H1 (cell line): ENCODE data around the gene MLC1. TPM values are rescaled to one million over a fixed set of nuclear protein-coding genes. Genes with fewer than 3 reads are reported as not detected.
A peak's percentile ranks its signal among the peaks of the same experiment; 100 is the strongest.

Experiments used
- CTCF ChIA-PET: fragments of 300-600 bp; sonication (Branson Sonifier 250); formaldehyde crosslinking; loops from one replicate; lab custom pipeline; 2021; ENCODE audit not compliant: partially characterized antibody; lab: Charles Lee
- POLR2A ChIA-PET: fragments of 300-600 bp; sonication (Branson Sonifier 250); formaldehyde crosslinking; loops from one replicate; lab custom pipeline; 2021; ENCODE audit warnings: inconsistent platforms; ENCODE audit not compliant: partially characterized antibody; lab: Charles Lee
- DNase-seq, 2 experiments: peaks; one replicate each; pipeline versions ENCODE4 v3.0.0 to v3.0.0-alpha.2; 2010 to 2022; ENCODE audit warnings: low spot score in 2 of 2, low read depth in 1 of 2, mixed read lengths in 1 of 2
- FAIRE-seq: peaks from 2 replicates; lab custom pipeline; 2011; peaks lifted over from hg19 to GRCh38; lab: Jason Lieb, UNC
- H2AFZ ChIP-seq: 2 replicates; pipeline ENCODE4 v1.8.1; 2012; ENCODE audit warnings: low read length, inconsistent platforms
- H2AK5ac ChIP-seq: 2 replicates; pipeline ENCODE4 v1.6.1; 2013; ENCODE audit warnings: low read depth, low read length
- H2BK120ac ChIP-seq: replicated peaks from 2 replicates; pipeline ENCODE3; 2013; ENCODE audit warnings: low read depth, low read length, inconsistent platforms
- H2BK12ac ChIP-seq: 2 replicates; pipeline ENCODE4 v1.6.1; 2013; ENCODE audit warnings: low read depth, low read length
- H2BK15ac ChIP-seq: 2 replicates; pipeline ENCODE4 v1.6.1; 2013; ENCODE audit warnings: low read length
- H2BK20ac ChIP-seq: 2 replicates; pipeline ENCODE4 v1.6.1; 2013; ENCODE audit warnings: low read length
- H2BK5ac ChIP-seq: 2 replicates; pipeline ENCODE4 v1.6.1; 2013; ENCODE audit warnings: low read depth, low read length
- H3K14ac ChIP-seq: 2 replicates; pipeline ENCODE4 v1.6.1; 2013; ENCODE audit warnings: inconsistent platforms; ENCODE audit not compliant: insufficient read length
- H3K18ac ChIP-seq: 2 replicates; pipeline ENCODE4 v1.6.1; 2013; ENCODE audit warnings: low read length; ENCODE audit errors: extremely low read depth
- H3K23ac ChIP-seq: 2 replicates; pipeline ENCODE4 v1.6.1; 2013; ENCODE audit warnings: inconsistent platforms; ENCODE audit not compliant: insufficient read length
- H3K23me2 ChIP-seq: 2 replicates; pipeline ENCODE4 v1.6.1; 2013; ENCODE audit warnings: low read depth, low read length
- H3K27ac ChIP-seq: 2 replicates; pipeline ENCODE4 v1.6.1; 2011; ENCODE audit warnings: low read depth, low read length, inconsistent platforms
- H3K27me3 ChIP-seq, 4 experiments: replicated peaks in 1 of 4; 1 replicate in 1 of 4; 2 replicates in 3 of 4; pipeline versions ENCODE4 v1.6.1 to v1.8.1; 2011 to 2013; ENCODE audit warnings: low read length in 3 of 4, mild to moderate bottlenecking in 3 of 4, inconsistent platforms in 2 of 4, mixed read lengths in 2 of 4, moderate library complexity in 1 of 4; ENCODE audit not compliant: control insufficient read depth in 3 of 4, insufficient read depth in 3 of 4; ENCODE audit errors: extremely low read depth in 1 of 4
- H3K36me3 ChIP-seq, 4 experiments: 2 replicates each; pipeline versions ENCODE4 v1.6.1 to v1.8.1; 2011 to 2013; ENCODE audit warnings: mild to moderate bottlenecking in 4 of 4, low read length in 3 of 4, moderate library complexity in 2 of 4, control low read depth in 1 of 4, inconsistent platforms in 1 of 4; ENCODE audit not compliant: insufficient read depth in 4 of 4, control insufficient read depth in 2 of 4
- H3K4ac ChIP-seq: replicated peaks from 2 replicates; pipeline ENCODE3; 2013; ENCODE audit warnings: low read length, low read depth, mixed read lengths, inconsistent platforms; ENCODE audit not compliant: insufficient read length
- H3K4me1 ChIP-seq, 4 experiments: replicated peaks in 1 of 4; 1 replicate in 1 of 4; 2 replicates in 3 of 4; pipeline versions ENCODE4 v1.6.1 to v1.8.1; 2011 to 2013; ENCODE audit warnings: low read length in 3 of 4, inconsistent platforms in 2 of 4, mixed read lengths in 1 of 4; ENCODE audit not compliant: insufficient read depth in 4 of 4, control insufficient read depth in 3 of 4
- H3K4me2 ChIP-seq, 2 experiments: 2 replicates each; pipeline versions ENCODE4 v1.6.1 to v1.8.1; 2011 to 2013; ENCODE audit warnings: low read depth in 2 of 2, low read length in 2 of 2, control low read depth in 1 of 2, inconsistent platforms in 1 of 2, mild to moderate bottlenecking in 1 of 2; ENCODE audit not compliant: insufficient read depth in 1 of 2
- H3K4me3 ChIP-seq, 4 experiments: fragments of 200-600, 300-600 bp in 1 of 4; sonication (generic), shearing (Covaris generic), sonication (Bioruptor Twin) in 1 of 4; 2 replicates each; pipeline versions ENCODE4 v1.5.1 to v1.8.1; 2011 to 2016; ENCODE audit warnings: low read length in 4 of 4, low read depth in 3 of 4, control low read depth in 2 of 4, inconsistent platforms in 2 of 4, mild to moderate bottlenecking in 2 of 4, mixed read lengths in 1 of 4, moderate library complexity in 1 of 4; ENCODE audit not compliant: insufficient read depth in 2 of 4; ENCODE audit errors: extremely low read depth in 1 of 4
- H3K56ac ChIP-seq: replicated peaks from 2 replicates; pipeline ENCODE3; 2013; ENCODE audit warnings: low read depth, mild to moderate bottlenecking, mixed read lengths, low read length, inconsistent platforms; ENCODE audit not compliant: insufficient read length
- H3K79me1 ChIP-seq: 2 replicates; pipeline ENCODE4 v1.6.1; 2013; ENCODE audit warnings: low read depth, low read length, control low read depth
- H3K79me2 ChIP-seq, 2 experiments: 2 replicates each; pipeline versions ENCODE4 v1.6.1 to v1.8.1; 2012 to 2013; ENCODE audit warnings: low read length in 2 of 2, mild to moderate bottlenecking in 2 of 2, inconsistent platforms in 1 of 2; ENCODE audit not compliant: insufficient read depth in 2 of 2, control insufficient read depth in 1 of 2
- H3K9ac ChIP-seq, 4 experiments: replicated peaks in 1 of 4; 1 replicate in 1 of 4; 2 replicates in 3 of 4; pipeline versions ENCODE4 v1.6.1 to v1.8.1; 2011 to 2013; ENCODE audit warnings: low read depth in 3 of 4, low read length in 3 of 4, control low read depth in 2 of 4, mild to moderate bottlenecking in 2 of 4, moderate library complexity in 2 of 4, inconsistent platforms in 1 of 4; ENCODE audit errors: extremely low read depth in 1 of 4
- H3K9me3 ChIP-seq, 2 experiments: 2 replicates each; pipeline versions ENCODE4 v1.6.1 to v1.8.1; 2012 to 2013; ENCODE audit warnings: mild to moderate bottlenecking in 2 of 2, moderate library complexity in 2 of 2, control low read depth in 1 of 2, inconsistent platforms in 1 of 2, low read depth in 1 of 2, low read length in 1 of 2, mixed read lengths in 1 of 2; ENCODE audit not compliant: insufficient read depth in 2 of 2
- H4K20me1 ChIP-seq, 2 experiments: replicated peaks in 1 of 2; 2 replicates each; pipeline versions ENCODE3 to v1.8.1; 2011 to 2013; ENCODE audit warnings: inconsistent platforms in 2 of 2, low read length in 2 of 2, mild to moderate bottlenecking in 1 of 2; ENCODE audit not compliant: insufficient read depth in 2 of 2, control insufficient read depth in 1 of 2
- H4K5ac ChIP-seq: 2 replicates; pipeline ENCODE4 v1.6.1; 2013; ENCODE audit warnings: low read length, low read depth, mixed read lengths, inconsistent platforms; ENCODE audit not compliant: insufficient read length
- H4K8ac ChIP-seq: 2 replicates; pipeline ENCODE4 v1.8.0; 2013; ENCODE audit warnings: mild to moderate bottlenecking, moderate library complexity, low read length, inconsistent platforms; ENCODE audit not compliant: insufficient read depth; ENCODE audit errors: extremely low read depth
- H4K91ac ChIP-seq: replicated peaks from 2 replicates; pipeline ENCODE3; 2013; ENCODE audit warnings: low read length, mixed read lengths, inconsistent platforms; ENCODE audit not compliant: insufficient read length
- MAFK ChIP-seq: IDR thresholded peaks from 2 replicates; pipeline ENCODE4 v1.6.1; 2012; ENCODE audit warnings: low read depth, mild to moderate bottlenecking, improper control_type of control experiment, low read length
- POLR2AphosphoS5 ChIP-seq: IDR thresholded peaks from 2 replicates; pipeline ENCODE4 v1.6.1; 2011; ENCODE audit warnings: low read depth, low read length
- SIX5 ChIP-seq: IDR thresholded peaks from 2 replicates; pipeline ENCODE4 v1.6.1; 2011; ENCODE audit warnings: mild to moderate bottlenecking, low read depth, low read length
- WGBS, 2 experiments: shearing (Covaris generic) in 1 of 2; methylation state at CpG; one replicate each; pipeline versions ENCODE4 v1.1.6 to v1.1.7; 2013 to 2015; ENCODE audit warnings: low lambda C conversion rate in 2 of 2, mixed read lengths in 2 of 2, inconsistent platforms in 1 of 2, low coverage in 1 of 2, missing lambda C conversion rate in 1 of 2; ENCODE audit not compliant: insufficient replicate concordance in 2 of 2, insufficient coverage in 1 of 2, insufficient read length in 1 of 2; ENCODE audit errors: extremely low coverage in 1 of 2, missing lambda C conversion rate in 1 of 2; 5-methylcytosine and 5-hydroxymethylcytosine counted together
- polyA plus RNA-seq, 7 experiments: library from polyadenylated mRNA; depleted of rRNA in 3 of 7; stranded (reverse) in 5 of 7; unstranded in 2 of 7; fragments of >200 nt in 5 of 7; fragments of 200-250 nt in 2 of 7; gene quantifications; 1 replicate in 5 of 7; 2 replicates in 1 of 7; 4 replicates in 1 of 7; pipeline versions ENCODE4 v1.2.1 to v1.2.3, GENCODE V29; 2011 to 2013; ENCODE audit warnings: missing spikeins in 2 of 7, mixed read lengths in 2 of 7
- total RNA-seq: library from RNA; stranded (reverse); fragmentation: NEBNext Ultra II Directional; extraction: Animal tissue kit (Norgen Biotek cat#: 25700); gene quantifications from 2 replicates; pipeline ENCODE4 v1.2.1, GENCODE V29; 2021

MLC1 gene
- total and polyA plus RNA-seq, 2 of the 8 experiments (the other 6 are each of a cell fraction or from before 2014, with no cell fraction given), result 0.20 TPM; not detected in 1

GRCh38 chr22:50039669-50040443 is 45.4 kb downstream of the MLC1 start:
- Histone ChIP-seq H2BK20ac (no peak overlapping the region), H2BK12ac (no peak overlapping the region), H4K5ac (no peak overlapping the region), H4K91ac (no peak overlapping the region), H4K20me1 (no peaks in the 10 kb centered on the region), H3K14ac (no peak overlapping the region), H3K79me1 (no peaks in the 10 kb centered on the region), H3K18ac (no peak overlapping the region), H2AFZ (no peak overlapping the region), H3K27me3 (no peaks in the 10 kb centered on the region), H3K9me3 (peaks cover 5 to 7% of the 10 kb centered on the region in 2 experiments; a peak in 2 of 4 replicates), H3K36me3 (no peaks in the 10 kb centered on the region), H3K27ac (no peak overlapping the region), H2AK5ac (peak overlapping the region; percentile 30; the same call in 1 of the 2 replicates), H2BK5ac (0 out of 2 replicates have a peak overlapping the region, but pooled peaks have one; percentile 0), H3K23ac (no peak overlapping the region), H4K8ac (peak overlapping the region; percentile 36; the same call in 1 of the 2 replicates), H3K4me2 (no peak overlapping the region), H2BK120ac (no peak overlapping the region), H3K56ac (no peak overlapping the region), H3K79me2 (no peaks in the 10 kb centered on the region), H3K4ac (no peak overlapping the region), H2BK15ac (0 out of 2 replicates have a peak overlapping the region, but pooled peaks have one; percentile 1), H3K4me1 (no peaks in the 10 kb centered on the region), H3K23me2 (no peaks in the 10 kb centered on the region), H3K4me3 (no peak overlapping the region), H3K9ac (no peak overlapping the region)
- ChIA-PET CTCF (interaction anchor here (1.0 kb wide), 1 partner anchor 129 kb away, joined by 4 read pairs; no protein-coding TSS in a partner anchor), POLR2A (no interaction called here)
- DNase-seq (no peak), FAIRE-seq (no peak)
- 93% methylated on average over 27 of the region's 29 CpGs; no CpG with 5 or more reads in 1 of the 2 experiments for WGBS, 2 experiments
- TF ChIP-seq POLR2AphosphoS5 (no peak), MAFK (no peak), SIX5 (no peak)
